ENCODE data around the gene SRRM2. TPM values are rescaled to one million over a fixed set of nuclear protein-coding genes. Genes with fewer than 3 reads are reported as not detected.

Gene SRRM2
- polyA plus RNA-seq, 1 experiment, result 105 TPM

GRCh38 chr16:2765462-2766404 lies 13.3 kb downstream of the SRRM2 start:
- DNase-seq (ENCODE audit: low read depth), result no peak
- no peaks in the 10 kb centered on the region for H3K27me3 ChIP-seq (ENCODE audit: control insufficient read depth, insufficient read depth, low read length)
- H3K36me3 ChIP-seq (ENCODE audit: control insufficient read depth, insufficient read depth, low read length), result peaks cover 77% of the 10 kb centered on the region
- H3K4me3 ChIP-seq (ENCODE audit: low read depth, low read length), result no peak overlapping the region
- CTCF ChIA-PET, result no interaction called here
- TF ChIP-seq, protein P1, sequence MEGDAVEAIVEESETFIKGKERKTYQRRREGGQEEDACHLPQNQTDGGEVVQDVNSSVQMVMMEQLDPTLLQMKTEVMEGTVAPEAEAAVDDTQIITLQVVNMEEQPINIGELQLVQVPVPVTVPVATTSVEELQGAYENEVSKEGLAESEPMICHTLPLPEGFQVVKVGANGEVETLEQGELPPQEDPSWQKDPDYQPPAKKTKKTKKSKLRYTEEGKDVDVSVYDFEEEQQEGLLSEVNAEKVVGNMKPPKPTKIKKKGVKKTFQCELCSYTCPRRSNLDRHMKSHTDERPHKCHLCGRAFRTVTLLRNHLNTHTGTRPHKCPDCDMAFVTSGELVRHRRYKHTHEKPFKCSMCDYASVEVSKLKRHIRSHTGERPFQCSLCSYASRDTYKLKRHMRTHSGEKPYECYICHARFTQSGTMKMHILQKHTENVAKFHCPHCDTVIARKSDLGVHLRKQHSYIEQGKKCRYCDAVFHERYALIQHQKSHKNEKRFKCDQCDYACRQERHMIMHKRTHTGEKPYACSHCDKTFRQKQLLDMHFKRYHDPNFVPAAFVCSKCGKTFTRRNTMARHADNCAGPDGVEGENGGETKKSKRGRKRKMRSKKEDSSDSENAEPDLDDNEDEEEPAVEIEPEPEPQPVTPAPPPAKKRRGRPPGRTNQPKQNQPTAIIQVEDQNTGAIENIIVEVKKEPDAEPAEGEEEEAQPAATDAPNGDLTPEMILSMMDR (IDR thresholded peaks at IDR 0.05; ENCODE audit: insufficient read depth, low read depth, low read length), result no peak
- POLR2A ChIA-PET, result no interaction called here

DNA sequence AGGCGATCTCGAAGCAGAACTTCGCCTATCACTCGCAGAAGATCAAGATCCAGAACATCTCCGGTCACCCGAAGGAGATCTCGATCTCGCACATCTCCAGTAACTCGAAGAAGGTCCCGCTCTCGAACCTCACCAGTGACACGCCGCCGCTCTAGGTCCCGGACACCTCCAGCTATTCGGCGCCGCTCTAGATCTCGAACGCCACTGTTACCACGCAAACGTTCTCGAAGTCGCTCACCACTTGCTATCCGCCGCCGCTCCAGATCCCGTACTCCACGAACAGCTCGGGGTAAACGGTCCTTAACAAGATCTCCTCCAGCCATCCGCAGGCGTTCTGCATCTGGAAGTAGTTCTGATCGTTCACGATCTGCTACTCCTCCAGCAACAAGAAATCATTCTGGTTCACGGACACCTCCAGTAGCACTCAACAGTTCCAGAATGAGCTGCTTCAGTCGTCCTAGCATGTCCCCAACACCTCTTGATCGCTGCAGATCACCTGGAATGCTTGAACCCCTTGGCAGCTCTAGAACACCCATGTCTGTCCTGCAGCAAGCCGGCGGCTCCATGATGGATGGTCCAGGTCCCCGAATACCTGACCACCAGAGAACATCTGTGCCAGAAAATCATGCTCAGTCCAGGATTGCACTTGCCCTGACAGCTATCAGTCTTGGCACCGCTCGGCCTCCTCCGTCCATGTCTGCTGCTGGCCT lies 14.1 kb downstream of the SRRM2 start:
- Histone ChIP-seq H3K4me3 (ENCODE audit: low read depth, low read length) (no peak overlapping the region), H3K36me3 (ENCODE audit: control insufficient read depth, insufficient read depth, low read length) (peaks cover 79% of the 10 kb centered on the region), H3K27me3 (ENCODE audit: control insufficient read depth, insufficient read depth, low read length) (no peaks in the 10 kb centered on the region)
- DNase-seq (ENCODE audit: low read depth), result no peak
- ChIA-PET POLR2A (no interaction called here), CTCF (interaction anchor here (0.9 to 1.0 kb wide), 2 partner anchors 10 to 12 kb away, joined by 3 to 5 read pairs; no protein-coding TSS in a partner anchor)
- TF ChIP-seq, protein P1 (IDR thresholded peaks at IDR 0.05; ENCODE audit: insufficient read depth, low read depth, low read length), result no peak

- TF ChIP-seq, protein P1 (IDR thresholded peaks at IDR 0.05; ENCODE audit: insufficient read depth, low read depth, low read length), result no peak
- CTCF ChIA-PET, result interaction anchor here (0.7 to 1.0 kb wide), 3 partner anchors 11 to 101 kb away, joined by 3 to 5 read pairs (median 3); no protein-coding TSS in a partner anchor
- no peak for DNase-seq (ENCODE audit: low read depth)
- Histone ChIP-seq H3K27me3 (ENCODE audit: control insufficient read depth, insufficient read depth, low read length) (no peaks in the 10 kb centered on the region), H3K4me3 (ENCODE audit: low read depth, low read length) (no peak overlapping the region), H3K36me3 (ENCODE audit: control insufficient read depth, insufficient read depth, low read length) (peaks cover 74% of the 10 kb centered on the region)
- POLR2A ChIA-PET, result no interaction called here
Observed at GRCh38 chr16:2767140-2767731, 14.8 kb downstream of the SRRM2 start.

GRCh38 chr16:2767891-2768290 lies 15.5 kb downstream of the SRRM2 start:
- DNase-seq (ENCODE audit: low read depth), result no peak
- TF ChIP-seq, protein P1 (IDR thresholded peaks at IDR 0.05; ENCODE audit: insufficient read depth, low read depth, low read length), result no peak
- ChIA-PET POLR2A (no interaction called here), CTCF (interaction anchor here (0.7 to 1.0 kb wide), 2 partner anchors 14 to 100 kb away, joined by 3 to 5 read pairs; no protein-coding TSS in a partner anchor)
- Histone ChIP-seq H3K27me3 (ENCODE audit: control insufficient read depth, insufficient read depth, low read length) (no peaks in the 10 kb centered on the region), H3K4me3 (ENCODE audit: low read depth, low read length) (no peak overlapping the region), H3K36me3 (ENCODE audit: control insufficient read depth, insufficient read depth, low read length) (peaks cover 72% of the 10 kb centered on the region)
